Caco-2 (cell line): Measurements from ENCODE around the gene DIP2A. TPM values are rescaled to one million over a fixed set of nuclear protein-coding genes. Genes with fewer than 3 reads are reported as not detected.

Experiments
- BruUV-seq: library from RNA; stranded (reverse); fragments of 400-500 nt; replicated peaks from 2 replicates; lab custom pipeline; 2021; lab: Mats Ljungman, UMichigan
- CTCF ChIA-PET: fragments of 300-600 bp; sonication (Branson Sonifier 250); formaldehyde crosslinking; loops from one replicate; lab custom pipeline; 2022; ENCODE audit warnings: antibody characterized with exemption; lab: Charles Lee
- POLR2A ChIA-PET: fragments of 300-600 bp; sonication (Branson Sonifier 250); formaldehyde crosslinking; loops from one replicate; lab custom pipeline; 2022; ENCODE audit warnings: antibody characterized with exemption; lab: Charles Lee
- DNase-seq, 2 experiments: peaks; one replicate each; pipeline versions ENCODE4 v3.0.0 to v3.0.0-alpha.2; 2020 to 2022
- H3K27me3 ChIP-seq: replicated peaks from 2 replicates; pipeline ENCODE4 v1.6.0; 2011; ENCODE audit warnings: low read length; ENCODE audit not compliant: control insufficient read depth, insufficient read depth
- H3K36me3 ChIP-seq: 2 replicates; pipeline ENCODE4 v1.5.1; 2011; ENCODE audit warnings: low read length; ENCODE audit not compliant: control insufficient read depth, insufficient read depth
- H3K4me1 ChIP-seq: fragments of 250-450 bp; sonication (Bioruptor Pico); 2 replicates; pipeline ENCODE4 v1.5.1; 2020; ENCODE audit warnings: mild to moderate bottlenecking
- H3K4me3 ChIP-seq: 2 replicates; pipeline ENCODE4 v1.5.1; 2011; ENCODE audit warnings: low read depth, mild to moderate bottlenecking, control low read depth, low read length
- H3K9me3 ChIP-seq: fragments of 250-450 bp; sonication (Bioruptor Pico); 2 replicates; pipeline ENCODE4 v1.5.1; 2020; ENCODE audit warnings: mild to moderate bottlenecking, moderate library complexity
- H3K27ac Mint-ChIP-seq: one replicate; pipeline ENCODE4 v1.8.0; 2022; ENCODE audit warnings: mixed read lengths; ENCODE audit not compliant: unreplicated experiment
- H3K27me3 Mint-ChIP-seq: one replicate; pipeline ENCODE4 v1.8.0; 2022; ENCODE audit warnings: mixed read lengths; ENCODE audit not compliant: insufficient read depth, unreplicated experiment
- H3K36me3 Mint-ChIP-seq: one replicate; pipeline ENCODE4 v1.8.0; 2022; ENCODE audit warnings: mild to moderate bottlenecking, mixed read lengths; ENCODE audit not compliant: insufficient read depth, unreplicated experiment
- H3K4me1 Mint-ChIP-seq: one replicate; pipeline ENCODE4 v1.8.0; 2022; ENCODE audit warnings: low read depth, mixed read lengths; ENCODE audit not compliant: unreplicated experiment
- H3K4me3 Mint-ChIP-seq: one replicate; pipeline ENCODE4 v1.8.0; 2022; ENCODE audit warnings: mild to moderate bottlenecking, moderate library complexity, mixed read lengths; ENCODE audit not compliant: unreplicated experiment
- H3K9me3 Mint-ChIP-seq: one replicate; pipeline ENCODE4 v1.8.0; 2022; ENCODE audit warnings: mixed read lengths; ENCODE audit not compliant: unreplicated experiment
- CTCF ChIP-seq, 2 experiments: fragments of 200-600 bp in 1 of 2; IDR thresholded peaks; 1 replicate in 1 of 2; 2 replicates in 1 of 2; pipeline versions ENCODE4 v1.5.1 to v1.8.0; 2011 to 2022; ENCODE audit warnings: antibody characterized with exemption in 1 of 2, control low read depth in 1 of 2, inconsistent platforms in 1 of 2, low read depth in 1 of 2, low read length in 1 of 2, mild to moderate bottlenecking in 1 of 2, moderate library complexity in 1 of 2; ENCODE audit not compliant: insufficient read depth in 1 of 2, severe bottlenecking in 1 of 2, unreplicated experiment in 1 of 2
- intact Hi-C: fragments of 100-400 bp; cut with micrococcal nuclease; formaldehyde crosslinking; loops from one replicate; pipeline ENCODE4 v1.10.0; 2022; ENCODE audit not compliant: unreplicated experiment
- total RNA-seq: library from RNA; stranded (reverse); gene quantifications from 2 replicates; pipeline ENCODE4 v1.2.3, GENCODE V29; 2022

The DIP2A gene
- total RNA-seq, 1 experiment from 2014 or later, result 44.6 TPM

DNA sequence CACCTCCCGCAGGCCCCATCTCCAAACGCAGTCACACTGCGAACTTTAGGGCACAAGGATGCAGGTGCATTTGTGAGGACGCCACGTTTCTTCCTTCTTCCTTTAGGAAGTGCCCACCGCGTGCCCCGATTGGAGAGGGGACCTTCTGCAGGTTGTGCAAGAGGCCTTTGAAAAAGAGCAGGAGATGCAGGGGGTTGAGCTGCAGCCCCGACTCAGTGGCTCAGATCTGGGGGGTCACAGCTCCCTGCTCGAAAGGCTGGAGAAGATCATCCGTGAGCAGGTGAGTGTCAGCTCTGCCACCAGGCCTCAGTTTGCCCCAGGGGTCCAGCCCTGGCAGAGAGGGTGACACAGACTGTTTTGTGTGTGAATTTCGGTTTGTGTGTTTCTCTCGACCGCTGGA, 31.2 kb upstream of the DIP2A start:
- no TSS peak for BruUV-seq
- Histone ChIP-seq H3K4me3 (no peak overlapping the region), H3K4me1 (no peaks in the 10 kb centered on the region), H3K27me3 (no peaks in the 10 kb centered on the region), H3K9me3 (no peaks in the 10 kb centered on the region), H3K36me3 (no peaks in the 10 kb centered on the region)
- peaks cover 43% of the 10 kb centered on the region for H3K36me3 Mint-ChIP-seq
- no peak for TF ChIP-seq CTCF (IDR thresholded peaks at IDR 0.05; ENCODE audit: insufficient read depth in 1 of 2, low read depth in 1 of 2, low read length in 1 of 2, severe bottlenecking in 1 of 2, unreplicated experiment in 1 of 2)
- intact Hi-C loops, result no loop called here
- ChIA-PET POLR2A (no interaction called here), CTCF (no interaction called here)
- H3K27ac Mint-ChIP-seq, result no peak overlapping the region
- H3K27me3 Mint-ChIP-seq, result no peaks in the 10 kb centered on the region
- H3K4me1 Mint-ChIP-seq, result no peaks in the 10 kb centered on the region
- no peak overlapping the region for H3K4me3 Mint-ChIP-seq
- H3K9me3 Mint-ChIP-seq, result no peaks in the 10 kb centered on the region
- DNase-seq, result no peak

DNA sequence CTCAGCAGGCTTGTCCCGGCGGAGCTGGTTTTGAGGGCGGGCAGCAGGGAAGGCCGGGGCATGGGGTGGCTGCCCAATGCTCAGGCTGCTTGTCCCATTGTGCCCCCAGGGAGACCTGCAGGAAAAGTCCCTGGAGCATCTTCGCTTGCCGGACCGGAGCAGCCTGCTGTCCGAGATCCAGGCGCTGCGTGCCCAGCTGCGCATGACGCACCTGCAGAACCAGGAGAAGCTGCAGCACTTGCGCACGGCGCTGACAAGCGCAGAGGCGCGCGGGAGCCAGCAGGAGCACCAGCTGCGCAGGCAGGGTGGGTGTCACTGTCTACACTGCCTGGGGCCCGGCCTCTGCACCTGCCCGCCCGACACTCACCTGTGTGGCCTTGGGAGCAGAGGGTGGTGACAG, 30.4 kb upstream of the DIP2A start:
- intact Hi-C loops, result no loop called here
- BruUV-seq, result no TSS peak
- no peaks in the 10 kb centered on the region for H3K4me1 ChIP-seq
- ChIA-PET CTCF (no interaction called here), POLR2A (no interaction called here)
- no peaks in the 10 kb centered on the region for H3K9me3 ChIP-seq
- DNase-seq, result no peak
- peaks cover 43% of the 10 kb centered on the region for H3K36me3 Mint-ChIP-seq
- H3K4me1 Mint-ChIP-seq, result no peaks in the 10 kb centered on the region
- no peaks in the 10 kb centered on the region for H3K36me3 ChIP-seq
- H3K27ac Mint-ChIP-seq, result no peak overlapping the region
- H3K27me3 Mint-ChIP-seq, result no peaks in the 10 kb centered on the region
- no peak overlapping the region for H3K4me3 Mint-ChIP-seq
- H3K4me3 ChIP-seq, result no peak overlapping the region
- no peak for TF ChIP-seq CTCF (IDR thresholded peaks at IDR 0.05; ENCODE audit: insufficient read depth in 1 of 2, low read depth in 1 of 2, low read length in 1 of 2, severe bottlenecking in 1 of 2, unreplicated experiment in 1 of 2)
- no peaks in the 10 kb centered on the region for H3K9me3 Mint-ChIP-seq
- H3K27me3 ChIP-seq, result no peaks in the 10 kb centered on the region

DNA sequence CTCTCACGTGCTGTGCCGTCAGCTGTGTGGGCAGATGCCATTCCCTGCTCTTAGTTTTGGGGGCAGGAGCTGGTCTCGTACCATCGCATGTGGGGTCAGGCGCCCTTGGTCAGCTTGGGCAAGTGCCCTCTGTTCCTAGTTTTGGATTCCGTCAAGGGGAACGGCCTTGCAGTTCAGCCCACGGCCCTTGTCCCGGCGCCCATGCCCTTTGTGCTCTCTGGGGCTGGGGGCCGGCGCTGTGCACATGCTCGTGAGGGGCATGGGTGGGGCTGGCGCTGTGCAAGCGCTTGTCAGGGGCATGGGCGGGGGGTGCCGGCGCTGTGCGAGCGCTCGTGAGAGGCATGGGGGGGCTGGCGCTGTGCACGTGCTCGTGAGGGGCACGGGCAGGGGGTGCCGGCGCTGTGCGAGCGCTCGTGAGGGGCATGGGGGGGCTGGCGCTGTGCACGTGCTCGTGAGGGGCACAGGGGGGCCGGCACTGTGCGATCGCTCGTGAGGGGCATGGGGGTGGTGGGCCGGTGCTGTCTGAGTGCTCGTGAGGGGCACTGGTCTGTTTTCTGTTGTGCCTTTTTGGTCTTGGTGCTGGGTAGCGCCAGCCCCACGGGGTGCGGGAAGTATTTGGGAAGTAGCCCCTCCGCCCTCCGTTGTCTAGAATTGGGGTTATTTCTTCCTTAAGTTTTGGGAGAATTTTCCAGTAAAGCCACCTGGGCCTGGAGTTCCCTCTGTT, 29.5 kb upstream of the DIP2A start:
- CTCF ChIA-PET, result no interaction called here
- H3K27me3 Mint-ChIP-seq, result no peaks in the 10 kb centered on the region
- no peaks in the 10 kb centered on the region for H3K4me1 Mint-ChIP-seq
- no peak for TF ChIP-seq CTCF (IDR thresholded peaks at IDR 0.05; ENCODE audit: insufficient read depth in 1 of 2, low read depth in 1 of 2, low read length in 1 of 2, severe bottlenecking in 1 of 2, unreplicated experiment in 1 of 2)
- intact Hi-C loops, result no loop called here
- Histone ChIP-seq H3K36me3 (no peaks in the 10 kb centered on the region), H3K4me1 (no peaks in the 10 kb centered on the region), H3K9me3 (no peaks in the 10 kb centered on the region), H3K27me3 (no peaks in the 10 kb centered on the region), H3K4me3 (no peak overlapping the region)
- H3K4me3 Mint-ChIP-seq, result no peak overlapping the region
- no TSS peak for BruUV-seq
- no peak for DNase-seq
- peaks cover 45% of the 10 kb centered on the region for H3K36me3 Mint-ChIP-seq
- no peak overlapping the region for H3K27ac Mint-ChIP-seq
- no peaks in the 10 kb centered on the region for H3K9me3 Mint-ChIP-seq
- POLR2A ChIA-PET, result no interaction called here
